HCT116 (cell line): ENCODE results near the gene P2RY12. TPM values are rescaled to one million over a fixed set of nuclear protein-coding genes. Genes with fewer than 3 reads are reported as not detected.

Source experiments
- ATAC-seq: fragments of 200-7000 bp; cut with Tn5 transposase; 2 replicates; pipeline ENCODE4 v1.9.1; 2020; ENCODE audit warnings: mild to moderate bottlenecking, moderate library complexity
- BruUV-seq: library from RNA; stranded (reverse); fragments of 400-500 nt; replicated peaks from 2 replicates; lab custom pipeline; 2021; lab: Mats Ljungman, UMichigan
- CTCF ChIA-PET: fragments of 300-600 bp; sonication (Branson Sonifier 250); formaldehyde crosslinking; loops from one replicate; lab custom pipeline; 2021; ENCODE audit warnings: antibody characterized with exemption; lab: Charles Lee
- POLR2A ChIA-PET: fragments of 300-600, 350-600 bp; sonication (Branson Sonifier 250); formaldehyde crosslinking; loops from one replicate; lab custom pipeline; 2021; ENCODE audit warnings: antibody characterized with exemption; lab: Charles Lee
- RAD21 ChIA-PET, 2 experiments: fragments of 300-600 bp; sonication (Branson Sonifier 250); formaldehyde crosslinking; loops; one replicate each; lab custom pipeline; 2023; ENCODE audit warnings: low total read pairs in 2 of 2; ENCODE audit not compliant: uncharacterized antibody in 2 of 2, unreplicated experiment in 2 of 2, low non-redundant PET in 1 of 2; lab: Charles Lee
- DNase-seq: peaks from one replicate; pipeline ENCODE4 v3.0.0-alpha.2; 2010; ENCODE audit warnings: low read depth, low spot score
- H2AFZ ChIP-seq: fragments of 200-600 bp; shearing (Covaris generic), sonication (generic); 2 replicates; pipeline ENCODE4 v1.6.1; 2017; ENCODE audit warnings: low read depth, mixed run types, mixed read lengths, antibody characterized with exemption, low read length; ENCODE audit not compliant: poor library complexity, severe bottlenecking
- H3K27ac ChIP-seq: 2 replicates; pipeline ENCODE4 v1.5.1; 2012; ENCODE audit warnings: low read depth, low read length
- H3K27me3 ChIP-seq: fragments of 200-600 bp; sonication (generic); 2 replicates; pipeline ENCODE4 v1.6.1; 2016; ENCODE audit warnings: mixed run types, low read length, mixed read lengths; ENCODE audit not compliant: insufficient read depth
- H3K36me3 ChIP-seq, 2 experiments: fragments of 200-500 bp in 1 of 2; fragments of 200-600 bp in 1 of 2; sonication (Bioruptor generic) in 1 of 2; sonication (generic) in 1 of 2; 2 replicates each; pipeline versions ENCODE4 v1.5.1 to v1.6.1; 2014 to 2016; ENCODE audit warnings: low read length in 2 of 2, inconsistent platforms in 1 of 2, mixed read lengths in 1 of 2, mixed run types in 1 of 2; ENCODE audit not compliant: insufficient read depth in 2 of 2, control insufficient read depth in 1 of 2
- H3K4me1 ChIP-seq, 2 experiments: fragments of 200-600 bp in 1 of 2; sonication (generic) in 1 of 2; 2 replicates each; pipeline versions ENCODE4 v1.5.1 to v1.6.1; 2012 to 2017; ENCODE audit warnings: low read length in 2 of 2, inconsistent platforms in 1 of 2, mild to moderate bottlenecking in 1 of 2, mixed read lengths in 1 of 2, mixed run types in 1 of 2, moderate library complexity in 1 of 2; ENCODE audit not compliant: insufficient read depth in 2 of 2, control insufficient read depth in 1 of 2
- H3K4me2 ChIP-seq: fragments of 200-600 bp; sonication (generic); 2 replicates; pipeline ENCODE4 v1.6.1; 2017; ENCODE audit warnings: mixed run types, low read length, mixed read lengths
- H3K4me3 ChIP-seq, 2 experiments: fragments of 200-600 bp in 1 of 2; sonication (generic) in 1 of 2; replicated peaks in 1 of 2; 2 replicates each; pipeline ENCODE4 v1.5.1; 2011 to 2016; ENCODE audit warnings: low read length in 2 of 2, control low read depth in 1 of 2, low read depth in 1 of 2, mild to moderate bottlenecking in 1 of 2, mixed read lengths in 1 of 2, mixed run types in 1 of 2
- H3K79me2 ChIP-seq: fragments of 200-600 bp; sonication (generic); 2 replicates; pipeline ENCODE4 v1.6.1; 2017; ENCODE audit warnings: mild to moderate bottlenecking, mixed run types, low read length, moderate library complexity, mixed read lengths; ENCODE audit not compliant: insufficient read depth
- H3K9ac ChIP-seq: fragments of 200-600 bp; sonication (generic); 2 replicates; pipeline ENCODE4 v1.6.1; 2016; ENCODE audit warnings: low read length, mixed read lengths
- H3K9me2 ChIP-seq: fragments of 200-600 bp; sonication (generic), shearing (Covaris generic); 2 replicates; pipeline ENCODE4 v1.6.1; 2017; ENCODE audit warnings: mixed run types, mild to moderate bottlenecking, moderate library complexity; ENCODE audit not compliant: insufficient read depth
- H3K9me3 ChIP-seq, 2 experiments: fragments of 200-500 bp in 1 of 2; fragments of 200-600 bp in 1 of 2; sonication (Bioruptor generic) in 1 of 2; sonication (generic) in 1 of 2; 2 replicates each; pipeline ENCODE4 v1.6.1; 2014 to 2017; ENCODE audit warnings: low read length in 2 of 2, mixed read lengths in 2 of 2, inconsistent platforms in 1 of 2, low read depth in 1 of 2, mild to moderate bottlenecking in 1 of 2, mixed run types in 1 of 2, moderate library complexity in 1 of 2; ENCODE audit not compliant: control insufficient read depth in 1 of 2, insufficient read depth in 1 of 2
- H4K20me1 ChIP-seq: fragments of 200-600 bp; sonication (generic), shearing (Covaris generic); 2 replicates; pipeline ENCODE4 v1.6.1; 2017; ENCODE audit warnings: mixed run types, mild to moderate bottlenecking, moderate library complexity; ENCODE audit not compliant: insufficient read depth
- CBX3 ChIP-seq: IDR thresholded peaks from 2 replicates; pipeline ENCODE4 v1.6.1; 2012; ENCODE audit warnings: low read depth
- CEBPB ChIP-seq: IDR thresholded peaks from 2 replicates; pipeline ENCODE4 v1.6.1; 2012; ENCODE audit warnings: low read depth
- EGR1 ChIP-seq: IDR thresholded peaks from 2 replicates; pipeline ENCODE4 v1.6.1; 2012; ENCODE audit warnings: low read depth
- EZH2phosphoT487 ChIP-seq: fragments of 200-600 bp; IDR thresholded peaks from 2 replicates; pipeline ENCODE4 v1.6.1; 2018; ENCODE audit warnings: antibody characterized with exemption, borderline replicate concordance
- POLR2AphosphoS5 ChIP-seq: IDR thresholded peaks from 2 replicates; pipeline ENCODE4 v1.6.1; 2011; ENCODE audit warnings: mild to moderate bottlenecking, low read depth, low read length, moderate library complexity
- RAD21 ChIP-seq: IDR thresholded peaks from 2 replicates; pipeline ENCODE4 v1.6.1; 2012; ENCODE audit warnings: low read depth, mild to moderate bottlenecking
- SP1 ChIP-seq: IDR thresholded peaks from 2 replicates; pipeline ENCODE4 v1.6.1; 2012; ENCODE audit warnings: low read depth
- YY1 ChIP-seq: IDR thresholded peaks from 2 replicates; pipeline ENCODE4 v1.6.1; 2011; ENCODE audit warnings: low read length, low read depth, moderate library complexity, mild to moderate bottlenecking; ENCODE audit not compliant: insufficient replicate concordance; ENCODE audit errors: extremely low read depth
- intact Hi-C: fragments of 100-400 bp; cut with micrococcal nuclease; formaldehyde crosslinking; loops from 2 replicates; pipeline ENCODE4 v1.10.0; 2022
- total RNA-seq: library from RNA; stranded (reverse); gene quantifications from one replicate; pipeline ENCODE4 v1.2.1, GENCODE V29; 2021; ENCODE audit not compliant: unreplicated experiment
- TF ChIP-seq, protein P1 (sequence below): IDR thresholded peaks from 2 replicates; pipeline ENCODE4 v1.6.1; 2012; ENCODE audit warnings: low read depth
- TF ChIP-seq, protein P2 (sequence below): IDR thresholded peaks from 2 replicates; pipeline ENCODE4 v1.6.1; 2012
- TF ChIP-seq, protein P3 (sequence below), 3 experiments: fragments of 200-600 bp in 1 of 3; sonication (generic) in 1 of 3; IDR thresholded peaks in 2 of 3; conservative IDR thresholded peaks in 1 of 3; 2 replicates each; pipeline ENCODE4 v1.5.1; 2012 to 2017; ENCODE audit warnings: low read depth in 2 of 3, low read length in 2 of 3, antibody characterized with exemption in 1 of 3, borderline replicate concordance in 1 of 3, control low read depth in 1 of 3, mild to moderate bottlenecking in 1 of 3, mixed read lengths in 1 of 3, mixed run types in 1 of 3, moderate library complexity in 1 of 3; ENCODE audit not compliant: insufficient read depth in 1 of 3
- TF ChIP-seq, protein P4 (sequence below): IDR thresholded peaks from 2 replicates; pipeline ENCODE4 v1.6.1; 2012
- TF ChIP-seq, protein P5 (sequence below): IDR thresholded peaks from 2 replicates; pipeline ENCODE4 v1.6.1; 2011; ENCODE audit warnings: mild to moderate bottlenecking, low read length, moderate library complexity; ENCODE audit not compliant: insufficient replicate concordance; ENCODE audit errors: extremely low read depth

P2RY12 gene
- total RNA-seq, 1 experiment from 2014 or later = not detected

DNA sequence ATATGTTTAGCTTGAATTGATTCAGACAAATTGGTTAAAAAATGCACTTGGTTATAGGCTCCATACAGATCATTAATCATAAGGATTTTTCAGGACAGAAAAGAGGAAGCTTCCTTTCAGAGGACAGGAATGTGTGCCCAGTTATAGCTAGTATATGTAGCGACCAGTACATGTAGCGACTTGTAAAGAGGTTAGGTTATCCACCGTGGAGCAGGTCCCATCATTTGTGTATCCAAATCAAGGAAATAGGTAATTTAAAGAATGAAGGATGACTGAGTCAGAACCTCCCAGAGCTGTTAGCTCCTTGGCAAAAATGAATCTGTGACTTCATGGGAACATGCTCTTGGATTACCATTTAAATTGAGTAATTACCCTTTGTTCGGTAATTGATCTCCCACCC, 15.8 kb upstream of the P2RY12 start:
- H4K20me1 ChIP-seq = no peaks in the 10 kb centered on the region
- DNase-seq (no peak), ATAC-seq (no peak)
- no peaks in the 10 kb centered on the region for H3K36me3 ChIP-seq
- no TSS peak for BruUV-seq
- RAD21 ChIA-PET = no interaction called here
- H3K9ac ChIP-seq = no peak overlapping the region
- POLR2A ChIA-PET = no interaction called here
- no peak overlapping the region for H2AFZ ChIP-seq
- no peak overlapping the region for H3K4me2 ChIP-seq
- intact Hi-C loops = no loop called here
- H3K4me1 ChIP-seq = no peaks in the 10 kb centered on the region
- H3K9me3 ChIP-seq = no peaks in the 10 kb centered on the region
- H3K27me3 ChIP-seq = no peaks in the 10 kb centered on the region
- no peak overlapping the region for H3K4me3 ChIP-seq
- TF ChIP-seq POLR2AphosphoS5 (no peak), RAD21 (no peak), EZH2phosphoT487 (no peak), EGR1 (no peak), YY1 (no peak), SP1 (no peak), CBX3 (no peak), CEBPB (no peak)
- TF ChIP-seq, protein P1, sequence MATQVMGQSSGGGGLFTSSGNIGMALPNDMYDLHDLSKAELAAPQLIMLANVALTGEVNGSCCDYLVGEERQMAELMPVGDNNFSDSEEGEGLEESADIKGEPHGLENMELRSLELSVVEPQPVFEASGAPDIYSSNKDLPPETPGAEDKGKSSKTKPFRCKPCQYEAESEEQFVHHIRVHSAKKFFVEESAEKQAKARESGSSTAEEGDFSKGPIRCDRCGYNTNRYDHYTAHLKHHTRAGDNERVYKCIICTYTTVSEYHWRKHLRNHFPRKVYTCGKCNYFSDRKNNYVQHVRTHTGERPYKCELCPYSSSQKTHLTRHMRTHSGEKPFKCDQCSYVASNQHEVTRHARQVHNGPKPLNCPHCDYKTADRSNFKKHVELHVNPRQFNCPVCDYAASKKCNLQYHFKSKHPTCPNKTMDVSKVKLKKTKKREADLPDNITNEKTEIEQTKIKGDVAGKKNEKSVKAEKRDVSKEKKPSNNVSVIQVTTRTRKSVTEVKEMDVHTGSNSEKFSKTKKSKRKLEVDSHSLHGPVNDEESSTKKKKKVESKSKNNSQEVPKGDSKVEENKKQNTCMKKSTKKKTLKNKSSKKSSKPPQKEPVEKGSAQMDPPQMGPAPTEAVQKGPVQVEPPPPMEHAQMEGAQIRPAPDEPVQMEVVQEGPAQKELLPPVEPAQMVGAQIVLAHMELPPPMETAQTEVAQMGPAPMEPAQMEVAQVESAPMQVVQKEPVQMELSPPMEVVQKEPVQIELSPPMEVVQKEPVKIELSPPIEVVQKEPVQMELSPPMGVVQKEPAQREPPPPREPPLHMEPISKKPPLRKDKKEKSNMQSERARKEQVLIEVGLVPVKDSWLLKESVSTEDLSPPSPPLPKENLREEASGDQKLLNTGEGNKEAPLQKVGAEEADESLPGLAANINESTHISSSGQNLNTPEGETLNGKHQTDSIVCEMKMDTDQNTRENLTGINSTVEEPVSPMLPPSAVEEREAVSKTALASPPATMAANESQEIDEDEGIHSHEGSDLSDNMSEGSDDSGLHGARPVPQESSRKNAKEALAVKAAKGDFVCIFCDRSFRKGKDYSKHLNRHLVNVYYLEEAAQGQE = no peak
- TF ChIP-seq, protein P2, sequence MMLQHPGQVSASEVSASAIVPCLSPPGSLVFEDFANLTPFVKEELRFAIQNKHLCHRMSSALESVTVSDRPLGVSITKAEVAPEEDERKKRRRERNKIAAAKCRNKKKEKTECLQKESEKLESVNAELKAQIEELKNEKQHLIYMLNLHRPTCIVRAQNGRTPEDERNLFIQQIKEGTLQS = no peak
- TF ChIP-seq, protein P3, sequence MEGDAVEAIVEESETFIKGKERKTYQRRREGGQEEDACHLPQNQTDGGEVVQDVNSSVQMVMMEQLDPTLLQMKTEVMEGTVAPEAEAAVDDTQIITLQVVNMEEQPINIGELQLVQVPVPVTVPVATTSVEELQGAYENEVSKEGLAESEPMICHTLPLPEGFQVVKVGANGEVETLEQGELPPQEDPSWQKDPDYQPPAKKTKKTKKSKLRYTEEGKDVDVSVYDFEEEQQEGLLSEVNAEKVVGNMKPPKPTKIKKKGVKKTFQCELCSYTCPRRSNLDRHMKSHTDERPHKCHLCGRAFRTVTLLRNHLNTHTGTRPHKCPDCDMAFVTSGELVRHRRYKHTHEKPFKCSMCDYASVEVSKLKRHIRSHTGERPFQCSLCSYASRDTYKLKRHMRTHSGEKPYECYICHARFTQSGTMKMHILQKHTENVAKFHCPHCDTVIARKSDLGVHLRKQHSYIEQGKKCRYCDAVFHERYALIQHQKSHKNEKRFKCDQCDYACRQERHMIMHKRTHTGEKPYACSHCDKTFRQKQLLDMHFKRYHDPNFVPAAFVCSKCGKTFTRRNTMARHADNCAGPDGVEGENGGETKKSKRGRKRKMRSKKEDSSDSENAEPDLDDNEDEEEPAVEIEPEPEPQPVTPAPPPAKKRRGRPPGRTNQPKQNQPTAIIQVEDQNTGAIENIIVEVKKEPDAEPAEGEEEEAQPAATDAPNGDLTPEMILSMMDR (IDR thresholded peaks at IDR 0.05 in 2 of 3, conservative IDR thresholded peaks at IDR 0.05 in 1 of 3; ENCODE audit: borderline replicate concordance in 1 of 3, insufficient read depth in 1 of 3, low read depth in 2 of 3, low read length in 2 of 3) = no peak
- TF ChIP-seq, protein P4, sequence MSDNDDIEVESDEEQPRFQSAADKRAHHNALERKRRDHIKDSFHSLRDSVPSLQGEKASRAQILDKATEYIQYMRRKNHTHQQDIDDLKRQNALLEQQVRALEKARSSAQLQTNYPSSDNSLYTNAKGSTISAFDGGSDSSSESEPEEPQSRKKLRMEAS = no peak
- TF ChIP-seq, protein P5, sequence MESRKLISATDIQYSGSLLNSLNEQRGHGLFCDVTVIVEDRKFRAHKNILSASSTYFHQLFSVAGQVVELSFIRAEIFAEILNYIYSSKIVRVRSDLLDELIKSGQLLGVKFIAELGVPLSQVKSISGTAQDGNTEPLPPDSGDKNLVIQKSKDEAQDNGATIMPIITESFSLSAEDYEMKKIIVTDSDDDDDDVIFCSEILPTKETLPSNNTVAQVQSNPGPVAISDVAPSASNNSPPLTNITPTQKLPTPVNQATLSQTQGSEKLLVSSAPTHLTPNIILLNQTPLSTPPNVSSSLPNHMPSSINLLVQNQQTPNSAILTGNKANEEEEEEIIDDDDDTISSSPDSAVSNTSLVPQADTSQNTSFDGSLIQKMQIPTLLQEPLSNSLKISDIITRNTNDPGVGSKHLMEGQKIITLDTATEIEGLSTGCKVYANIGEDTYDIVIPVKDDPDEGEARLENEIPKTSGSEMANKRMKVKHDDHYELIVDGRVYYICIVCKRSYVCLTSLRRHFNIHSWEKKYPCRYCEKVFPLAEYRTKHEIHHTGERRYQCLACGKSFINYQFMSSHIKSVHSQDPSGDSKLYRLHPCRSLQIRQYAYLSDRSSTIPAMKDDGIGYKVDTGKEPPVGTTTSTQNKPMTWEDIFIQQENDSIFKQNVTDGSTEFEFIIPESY = no peak
- TF ChIP-seq, all 23 proteins: peak for 0
- no peaks in the 10 kb centered on the region for H3K79me2 ChIP-seq
- CTCF ChIA-PET = no interaction called here
- no peak overlapping the region for H3K27ac ChIP-seq
- H3K9me2 ChIP-seq = no peaks in the 10 kb centered on the region
